NCI-H69 (cell line): ENCODE results near the gene FYCO1.

ENCODE experiments used
- DNase-seq: peaks from one replicate; lab custom pipeline; 2025; lab: John Stamatoyannopoulos, UW

The FYCO1 gene

DNA sequence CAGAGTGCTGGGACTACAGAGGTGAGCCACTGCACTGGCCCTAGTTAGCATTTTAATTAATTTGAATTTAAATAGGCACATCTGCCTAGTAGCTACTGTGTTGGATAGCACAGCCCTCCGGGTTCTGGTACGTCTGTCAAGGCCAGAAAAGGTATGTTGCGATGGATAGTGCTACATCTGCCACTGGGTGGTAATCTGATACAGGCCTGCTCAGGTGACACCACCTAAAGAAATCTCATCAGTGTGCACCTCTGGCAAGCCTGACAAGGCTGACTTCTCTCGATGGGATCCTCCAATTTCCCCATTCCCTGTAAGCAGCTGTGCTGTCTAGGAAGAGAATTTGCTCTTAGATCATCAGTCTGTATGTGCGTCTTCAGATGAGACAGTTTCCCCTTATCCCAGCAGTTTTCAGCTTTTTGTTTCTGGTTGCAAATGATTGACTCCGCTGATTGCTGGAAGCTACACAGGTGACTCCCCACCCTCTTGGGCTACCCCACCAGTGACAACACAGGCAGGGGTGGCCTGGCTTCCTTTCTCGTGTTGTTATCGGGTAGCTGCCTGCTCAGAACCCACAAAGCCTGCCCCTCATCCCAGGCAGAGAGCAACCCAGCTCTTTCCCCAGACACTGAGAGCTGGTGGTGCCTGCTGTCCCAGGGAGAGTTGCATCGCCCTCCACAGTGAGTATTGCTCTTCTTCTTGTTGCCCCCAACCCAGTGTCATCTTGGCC lies 109.5 kb downstream of the FYCO1 start, which contains the start of gene CCR9:
TSS of gene CCR9 (plus strand) at position 565 of the 727 bp plus-strand sequence. CDS start 8,391 bp downstream, outside the sequence.
- peak; percentile 3 for DNase-seq

- DNase-seq, result no peak
These were observed 111.0 kb downstream of the FYCO1 start for GRCh38 chr3:45884368-45885201.

- no peak for DNase-seq
These were observed 114.3 kb downstream of the FYCO1 start for GRCh38 chr3:45881078-45882022.

GRCh38 chr3:45880725-45881077 lies 114.9 kb downstream of the FYCO1 start:
- no peak for DNase-seq

DNA sequence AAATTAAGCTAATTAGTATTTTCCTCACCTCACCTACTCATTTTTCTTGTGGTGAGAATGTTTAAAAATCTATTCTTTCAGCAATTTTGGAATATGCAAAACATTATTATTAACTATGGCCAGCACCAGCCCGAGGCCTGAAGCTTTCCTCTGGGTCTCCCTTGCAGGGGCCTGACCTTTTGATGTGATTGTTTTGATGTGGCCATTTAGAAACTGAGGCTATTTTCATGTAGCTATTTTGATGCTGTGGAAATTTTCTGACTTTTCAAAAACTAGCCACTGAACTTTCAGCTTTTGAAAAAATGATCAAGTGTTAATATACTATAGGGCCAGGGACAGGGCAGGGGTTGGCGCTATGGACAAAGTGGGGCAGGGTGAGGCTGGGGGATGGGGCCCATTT lies 117.5 kb downstream of the FYCO1 start:
- DNase-seq, result no peak

DNA sequence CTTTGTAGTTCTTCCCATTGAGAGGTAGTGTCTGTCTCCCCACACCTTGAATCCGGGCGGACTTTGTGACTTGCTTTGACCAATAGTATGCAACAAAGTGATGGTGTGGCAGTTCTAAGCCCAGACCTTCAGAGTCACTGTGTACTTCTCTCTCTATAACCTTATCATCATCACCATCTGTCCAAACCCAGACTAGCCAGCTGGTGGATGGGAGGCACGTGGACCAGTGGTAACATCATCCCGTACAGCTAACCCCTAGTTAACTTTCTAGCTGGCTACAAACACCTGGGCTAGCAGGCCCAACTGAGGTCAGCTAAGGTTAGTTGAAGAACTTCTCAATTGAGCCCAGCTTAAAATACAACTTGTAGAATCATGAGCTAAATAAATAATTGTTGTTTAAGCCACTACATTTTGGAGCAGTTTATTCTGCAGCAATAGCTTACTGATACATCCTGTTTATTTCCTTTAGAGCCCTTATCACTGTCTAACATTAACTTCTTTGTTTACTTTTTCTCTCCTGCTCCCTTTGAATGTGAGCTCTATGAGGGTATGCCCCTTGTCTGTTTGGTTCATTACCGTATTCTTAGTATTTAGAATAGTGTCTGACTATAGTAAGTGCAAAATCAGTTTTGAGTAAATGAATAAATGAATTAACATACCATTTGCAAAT lies 120.8 kb downstream of the FYCO1 start:
- no peak for DNase-seq

DNA sequence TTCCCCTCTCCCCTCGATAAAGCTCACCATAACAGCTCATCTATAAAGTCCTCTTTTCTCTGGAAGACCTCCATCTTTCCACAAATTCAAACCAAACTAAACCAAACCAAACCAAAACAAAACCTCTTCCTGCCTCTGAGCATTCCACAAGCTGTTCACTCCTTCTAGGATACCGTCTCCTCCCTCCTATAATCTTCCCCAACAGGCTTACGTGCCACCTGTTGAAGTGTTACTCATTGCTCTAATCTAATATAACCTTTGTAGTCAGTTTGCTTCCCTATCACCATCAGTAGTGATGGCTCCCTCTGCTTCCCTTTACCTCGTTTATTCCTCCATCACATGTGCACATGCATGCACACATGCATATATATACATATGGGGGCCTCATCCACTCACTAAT lies 122.0 kb downstream of the FYCO1 start:
- no peak for DNase-seq

GRCh38 chr3:45873036-45873435 lies 122.6 kb downstream of the FYCO1 start:
- no peak for DNase-seq

DNA sequence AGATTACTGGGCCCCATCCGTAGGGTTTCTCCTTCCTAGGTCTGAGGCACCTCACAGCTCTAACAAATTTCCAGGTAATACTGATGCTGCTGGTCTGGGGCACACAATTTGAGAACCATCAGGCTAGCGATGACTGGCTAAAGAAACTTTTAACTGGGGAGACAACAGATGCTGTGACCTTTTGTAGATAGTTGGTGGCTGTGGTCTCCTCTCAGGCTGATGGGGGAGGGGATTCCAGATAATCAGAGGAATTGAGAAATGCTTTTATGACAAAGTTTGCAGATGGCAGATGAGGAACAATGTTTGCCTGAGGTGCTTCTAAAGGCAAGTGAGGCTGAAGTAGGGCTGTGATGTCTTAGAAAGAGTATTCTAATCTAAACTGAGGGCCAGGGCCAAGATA lies 123.1 kb downstream of the FYCO1 start:
- DNase-seq, result no peak

- no peak for DNase-seq
These were observed 123.8 kb downstream of the FYCO1 start for GRCh38 chr3:45871780-45872179.

DNA sequence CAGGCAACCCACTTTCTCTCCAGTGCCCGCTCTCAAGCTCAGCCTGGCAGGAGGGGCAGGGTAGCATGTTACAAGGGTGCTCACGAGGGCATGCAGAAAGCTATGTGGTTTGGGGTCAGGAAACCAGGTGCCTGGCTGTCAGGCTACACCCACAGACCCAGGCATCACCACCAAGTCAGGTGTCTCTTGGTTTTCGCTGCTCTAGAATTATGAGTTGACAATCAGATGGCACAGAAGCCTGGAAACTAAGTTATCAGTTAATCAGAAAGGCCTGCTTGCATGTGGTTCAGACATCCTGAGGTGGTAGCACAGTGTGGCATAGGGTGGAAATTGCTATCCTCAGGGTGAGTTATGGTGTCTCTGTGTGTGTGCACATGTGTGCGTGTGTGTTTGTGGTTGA lies 125.5 kb downstream of the FYCO1 start:
- DNase-seq, result no peak

DNA sequence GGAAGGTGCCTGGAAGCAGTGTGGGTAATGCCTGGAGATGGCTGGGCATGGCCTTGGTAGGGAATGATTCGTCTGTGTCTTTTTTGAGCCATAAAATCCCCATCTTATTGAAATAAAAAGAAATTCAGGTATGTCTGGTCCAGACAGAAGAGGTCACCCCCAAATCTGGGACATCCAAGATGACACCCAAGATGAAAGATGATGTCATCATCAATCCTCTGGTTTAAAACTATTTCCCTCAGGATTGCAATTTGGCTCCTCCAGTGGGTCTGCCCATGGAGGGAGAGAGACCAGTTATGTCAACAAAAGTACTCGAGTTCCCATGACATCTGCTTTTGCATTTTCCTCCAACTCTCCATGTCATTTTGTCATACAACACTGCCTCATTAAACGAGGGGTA lies 126.0 kb downstream of the FYCO1 start:
- no peak for DNase-seq

- peak; percentile 30 for DNase-seq
These were observed 127.0 kb downstream of the FYCO1 start for GRCh38 chr3:45868650-45869049.

GRCh38 chr3:45868213-45868612 lies 127.4 kb downstream of the FYCO1 start:
- DNase-seq, result peak; percentile 43
